GM19035 (cell line): ENCODE results near the gene HSD17B2.
"Not testable (repeated sequence)": the region's sequence is repeated elsewhere in the genome, so short reads cannot be mapped to it uniquely, and the experiment has no call there.

Experiments used
- ATAC-seq: cut with Tn5 transposase; IDR thresholded peaks from one replicate; pipeline ENCODE4 v1.9.1; 2021; ENCODE audit not compliant: unreplicated experiment

The HSD17B2 gene, protein sequence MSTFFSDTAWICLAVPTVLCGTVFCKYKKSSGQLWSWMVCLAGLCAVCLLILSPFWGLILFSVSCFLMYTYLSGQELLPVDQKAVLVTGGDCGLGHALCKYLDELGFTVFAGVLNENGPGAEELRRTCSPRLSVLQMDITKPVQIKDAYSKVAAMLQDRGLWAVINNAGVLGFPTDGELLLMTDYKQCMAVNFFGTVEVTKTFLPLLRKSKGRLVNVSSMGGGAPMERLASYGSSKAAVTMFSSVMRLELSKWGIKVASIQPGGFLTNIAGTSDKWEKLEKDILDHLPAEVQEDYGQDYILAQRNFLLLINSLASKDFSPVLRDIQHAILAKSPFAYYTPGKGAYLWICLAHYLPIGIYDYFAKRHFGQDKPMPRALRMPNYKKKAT

DNA sequence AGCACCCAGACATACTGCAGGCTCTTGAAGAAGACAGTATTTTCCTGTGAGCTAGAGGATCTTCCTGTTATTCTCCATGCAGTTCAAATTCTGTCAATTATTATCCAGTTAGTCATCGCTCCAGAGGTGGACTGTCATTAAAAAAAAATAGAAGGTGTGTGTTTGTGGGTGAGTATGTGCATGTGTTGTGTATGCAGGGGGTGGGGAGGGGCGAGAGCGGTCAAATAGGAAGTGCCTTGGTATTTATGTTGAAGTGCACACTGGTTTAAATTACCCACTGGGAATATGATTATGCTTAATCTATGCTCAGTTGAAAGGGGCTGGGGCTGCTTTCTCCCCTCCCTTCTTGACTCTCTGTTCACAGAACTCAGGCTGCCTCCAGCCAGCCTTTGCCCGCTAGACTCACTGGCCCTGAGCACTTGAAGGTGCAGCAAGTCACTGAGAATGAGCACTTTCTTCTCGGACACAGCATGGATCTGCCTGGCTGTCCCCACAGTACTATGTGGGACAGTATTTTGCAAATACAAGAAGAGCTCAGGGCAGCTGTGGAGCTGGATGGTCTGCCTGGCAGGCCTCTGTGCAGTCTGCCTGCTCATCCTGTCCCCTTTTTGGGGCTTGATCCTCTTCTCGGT, at the start of gene HSD17B2:
Gene HSD17B2 (plus strand): TSS at position 273 of the 632 bp plus-strand sequence. CDS start 172 bp downstream, at position 445.
- no peak for ATAC-seq

DNA sequence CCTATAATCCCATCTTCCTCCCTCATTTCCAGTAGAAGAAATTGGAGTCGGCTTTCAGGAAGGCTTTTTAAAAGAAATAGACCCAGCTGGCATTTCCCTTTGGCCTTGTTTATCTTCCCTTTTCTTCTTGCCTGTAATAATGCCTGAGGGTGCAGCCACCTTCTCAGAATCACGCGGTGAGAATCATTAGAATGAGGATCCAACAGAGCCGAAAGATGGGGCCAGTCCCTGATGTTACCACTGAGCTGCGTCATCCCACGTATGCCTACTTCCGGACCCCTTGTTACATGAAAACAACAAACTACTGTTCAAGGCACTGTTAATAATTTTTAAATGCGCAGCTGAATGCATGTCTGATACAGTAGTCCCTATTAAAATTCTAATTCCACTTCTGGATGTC, 47.9 kb upstream of the HSD17B2 start:
- ATAC-seq: no peak

DNA sequence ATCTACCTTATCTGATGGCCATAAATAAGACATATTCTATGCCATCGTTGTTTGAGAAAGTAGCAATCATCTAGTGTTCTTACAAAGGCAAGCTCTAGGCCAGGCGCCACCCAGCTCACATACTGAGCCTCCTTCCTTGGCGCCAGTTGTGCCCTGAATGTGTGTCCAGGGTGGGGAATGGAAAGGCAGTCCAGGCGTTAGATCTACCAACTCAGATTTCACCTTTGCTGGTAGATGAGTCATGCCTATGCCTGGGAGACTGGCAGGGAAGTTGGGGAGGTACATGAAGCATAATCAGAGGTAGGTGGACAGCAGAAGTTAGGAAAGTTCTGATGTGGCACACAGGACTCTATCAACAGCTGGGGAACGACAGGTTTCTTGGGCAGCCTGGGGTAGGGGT, 47.3 kb upstream of the HSD17B2 start:
- no peak for ATAC-seq

DNA sequence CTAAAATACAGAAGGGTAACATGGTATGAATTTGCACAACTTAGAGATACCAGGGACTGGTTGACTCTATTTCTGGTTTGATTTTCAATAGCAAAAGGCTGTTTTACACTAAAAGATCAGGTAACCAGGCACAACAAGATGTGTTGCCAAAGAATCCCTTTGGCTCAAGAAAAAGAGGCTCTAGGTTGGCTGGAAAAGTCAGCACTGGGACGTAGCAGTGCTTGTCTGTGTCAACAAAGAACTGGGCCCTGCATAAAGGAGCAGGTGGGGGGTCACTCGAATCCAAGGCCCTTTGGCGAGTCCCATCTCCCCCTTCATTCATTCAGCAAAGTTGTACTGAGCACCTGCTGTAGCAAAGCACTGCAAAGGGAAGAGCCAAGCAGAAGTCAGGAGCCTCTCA, 42.2 kb upstream of the HSD17B2 start:
- no peak for ATAC-seq

DNA sequence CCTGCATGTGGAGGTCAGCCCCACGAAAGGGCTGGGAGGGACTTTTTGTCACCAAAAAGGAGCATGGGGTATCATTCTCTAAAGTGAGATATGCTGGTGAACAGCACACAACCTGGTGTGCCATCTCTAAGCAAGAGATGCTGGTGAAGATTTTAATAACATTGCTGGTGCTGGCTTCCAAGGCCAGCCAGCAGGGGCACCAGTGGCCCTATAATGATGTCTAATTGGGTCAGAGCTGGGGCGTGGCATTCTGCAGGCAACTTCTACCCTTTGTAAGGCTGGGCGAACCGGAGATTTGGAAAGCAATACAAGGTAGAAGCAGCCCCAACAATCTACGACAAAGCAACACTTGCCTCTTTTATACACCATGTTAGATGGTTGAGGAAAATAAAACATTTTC, 40.6 kb upstream of the HSD17B2 start:
- ATAC-seq: peak; percentile 52

DNA sequence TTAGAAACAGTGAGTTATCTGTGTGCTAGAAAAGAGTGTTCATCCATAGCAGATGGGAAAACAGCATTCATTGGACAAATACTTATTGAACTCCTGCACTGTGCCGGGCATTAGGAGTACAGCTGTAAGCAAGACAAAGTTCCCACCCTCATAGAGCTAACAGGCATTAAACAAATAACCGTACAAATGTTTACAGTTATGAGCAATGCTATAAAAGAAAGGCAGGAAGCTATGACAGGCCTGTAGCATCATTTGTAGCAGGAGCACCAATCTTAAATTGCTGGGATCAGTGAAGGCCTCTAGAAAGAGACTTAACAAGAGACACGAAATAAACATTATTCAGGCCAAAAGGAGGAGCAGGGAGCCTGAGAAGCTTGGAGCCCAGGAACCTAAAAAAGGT, 39.4 kb upstream of the HSD17B2 start:
- no peak for ATAC-seq

DNA sequence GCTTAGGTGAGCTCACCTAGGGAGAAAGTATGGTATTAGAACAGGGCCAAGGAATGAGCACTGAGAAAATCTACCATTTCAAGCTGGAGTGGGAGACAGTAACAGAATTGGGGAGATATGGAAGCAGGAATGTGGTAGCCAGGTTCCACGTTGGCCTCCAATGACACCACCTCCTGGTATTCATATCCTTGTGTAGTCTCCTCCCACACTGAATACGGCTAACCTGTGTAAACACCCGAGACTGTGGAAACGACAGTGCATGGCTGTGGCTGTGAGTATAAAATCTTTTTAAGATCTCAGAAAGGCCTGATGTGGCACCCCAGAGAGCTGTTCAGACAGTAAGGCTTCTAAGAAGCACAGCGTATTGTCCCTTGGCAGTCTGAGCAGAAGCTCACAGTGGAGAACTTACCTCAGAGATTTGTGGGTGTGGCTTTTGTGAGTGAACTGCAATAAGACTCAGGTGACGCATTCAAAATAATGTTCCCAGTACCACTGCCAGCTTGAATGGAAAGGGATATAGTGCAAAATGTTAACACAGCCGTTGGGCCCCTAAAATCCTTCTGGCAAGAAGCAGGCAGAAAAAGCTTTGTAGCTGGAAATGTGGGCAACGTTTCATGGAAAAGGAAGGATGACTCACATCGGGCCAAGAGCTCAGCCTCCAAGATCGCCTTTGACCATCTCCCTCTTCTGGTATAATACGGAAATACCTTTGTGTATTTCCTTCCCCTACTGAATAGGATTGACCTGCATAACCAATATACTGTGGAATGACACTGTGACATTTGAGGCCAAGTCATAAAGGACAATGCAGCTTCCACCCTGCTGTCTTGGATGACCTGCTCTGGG, 38.2 kb upstream of the HSD17B2 start:
- ATAC-seq: no peak

DNA sequence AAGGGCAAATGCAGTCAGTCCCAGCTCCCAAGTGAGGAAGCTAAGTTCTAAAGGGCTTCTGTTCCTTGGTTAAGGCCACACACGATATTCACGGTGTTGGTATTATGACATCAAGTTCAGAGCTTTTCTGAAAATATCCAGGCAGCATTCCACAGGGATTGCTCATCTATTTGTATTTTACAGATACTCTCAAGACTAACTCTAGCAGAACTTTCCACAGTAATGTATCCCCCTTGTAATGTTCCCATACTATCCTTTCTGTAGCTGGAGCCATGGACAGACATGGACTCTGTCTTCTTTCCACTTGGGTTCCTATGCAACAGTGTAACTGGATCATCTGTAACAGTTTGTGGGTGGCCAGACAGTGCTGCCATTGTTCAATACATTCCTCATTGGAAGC, 37.3 kb upstream of the HSD17B2 start:
- no peak for ATAC-seq

DNA sequence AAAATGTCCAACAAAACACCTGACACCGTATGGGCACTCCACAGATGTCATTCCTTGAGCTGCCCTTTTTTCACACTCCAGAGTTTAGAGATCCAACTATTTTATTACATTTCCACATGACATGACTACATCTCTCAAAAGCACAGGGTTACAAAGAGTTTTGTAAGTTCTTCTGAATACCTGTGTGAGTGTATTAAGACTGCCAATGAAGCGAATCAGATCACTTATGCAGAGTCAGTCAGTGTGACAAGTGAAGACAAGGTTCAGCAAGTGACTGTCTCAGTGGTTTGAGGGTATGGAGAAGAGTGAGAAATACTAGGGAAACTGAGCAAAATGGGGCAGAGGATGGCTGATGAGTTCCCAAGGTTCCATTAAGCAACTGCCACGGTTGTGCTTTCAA, 32.2 kb upstream of the HSD17B2 start:
- no peak for ATAC-seq

DNA sequence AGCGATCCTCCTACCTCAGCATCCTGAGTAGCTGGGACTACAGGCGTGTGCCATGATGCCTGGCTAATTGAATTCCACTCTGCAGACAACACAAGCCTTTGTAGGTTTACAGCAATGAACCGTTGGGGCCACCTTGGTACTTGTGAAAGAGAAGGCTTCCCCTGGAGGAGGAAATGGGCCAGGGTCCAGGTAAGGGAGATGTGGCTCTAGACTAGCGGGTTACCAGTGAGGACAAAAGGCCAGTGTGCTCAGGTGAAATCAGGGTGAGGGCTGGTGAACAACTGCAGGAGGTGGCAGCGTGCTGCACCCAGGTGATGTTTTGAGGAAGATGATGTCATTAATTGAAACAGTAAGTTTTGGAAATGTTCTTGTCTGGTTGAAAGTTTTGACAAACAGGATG, 30.5 kb upstream of the HSD17B2 start:
- no peak for ATAC-seq

DNA sequence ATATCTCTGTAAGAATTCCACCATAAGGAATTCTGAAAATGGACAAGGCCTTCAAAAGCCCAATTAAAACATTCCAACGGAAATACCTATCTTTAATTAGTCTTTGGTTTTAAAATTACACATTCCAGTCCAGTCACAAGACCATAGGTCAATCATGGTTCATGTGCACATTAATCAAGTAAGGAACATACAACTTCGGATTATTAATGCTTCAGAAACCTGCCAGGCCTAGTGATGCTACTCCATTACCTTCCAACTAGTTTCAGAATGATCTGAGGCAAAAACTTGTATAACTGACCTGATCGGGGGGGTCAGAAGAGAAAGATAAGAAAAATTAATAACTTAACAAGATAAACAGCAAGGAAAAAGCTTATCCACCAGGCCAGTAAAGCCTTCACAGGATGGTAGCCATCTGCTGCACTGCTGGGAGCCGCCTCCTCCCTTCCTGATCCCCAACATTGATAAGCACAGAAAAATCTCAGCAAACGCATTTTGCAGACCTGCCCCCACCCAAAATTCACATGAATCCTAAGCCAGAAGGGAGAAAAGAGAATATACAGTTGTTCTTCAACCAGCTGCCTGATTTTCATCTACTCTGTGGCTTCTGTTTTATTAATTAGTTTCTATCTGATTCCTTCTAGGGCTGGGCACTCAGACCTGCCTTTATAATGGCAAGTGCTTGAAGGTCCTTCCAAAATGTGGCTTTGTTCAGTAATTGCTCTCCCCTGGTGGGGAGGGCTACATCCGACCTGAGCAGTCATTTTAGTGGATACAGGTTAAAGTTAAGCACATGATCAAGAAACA, 29.8 kb upstream of the HSD17B2 start:
- ATAC-seq: no peak

DNA sequence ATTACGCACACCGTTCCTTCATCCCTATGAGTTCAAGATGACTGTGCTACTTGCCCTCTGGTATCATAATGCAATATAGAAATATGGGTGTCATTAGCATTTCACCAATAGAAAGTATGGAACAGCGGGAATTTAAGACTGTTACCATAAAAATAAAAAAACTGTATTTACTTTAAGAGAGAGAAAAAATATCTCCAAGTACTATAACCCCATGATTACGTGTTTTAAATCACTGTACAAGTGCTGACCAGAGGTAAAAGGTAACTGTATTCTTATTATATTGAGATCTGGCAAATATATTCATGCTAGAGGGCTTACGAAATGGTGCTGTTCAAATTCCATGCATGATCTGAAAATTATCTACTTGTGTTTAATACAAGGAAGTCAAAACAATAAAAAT, 29.0 kb upstream of the HSD17B2 start:
- no peak for ATAC-seq

DNA sequence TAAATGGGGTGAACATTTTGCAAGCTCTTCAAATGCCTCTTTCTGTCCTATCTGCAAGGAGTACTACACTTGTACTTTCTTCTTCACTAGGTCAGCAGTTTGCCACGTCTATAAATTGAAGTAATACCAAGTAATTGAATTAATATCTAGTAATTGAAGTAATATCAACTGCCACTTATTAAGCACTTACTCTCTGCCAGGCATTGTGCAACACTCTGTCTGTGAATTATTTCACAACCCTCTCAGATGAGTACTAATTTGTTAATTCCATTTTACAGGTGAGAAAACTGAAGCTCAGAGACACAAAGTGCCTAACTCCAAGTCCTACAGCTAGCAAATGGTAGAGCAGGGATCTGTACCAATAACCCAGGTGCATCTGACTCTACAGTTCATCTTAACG, 27.9 kb upstream of the HSD17B2 start:
- no peak for ATAC-seq

DNA sequence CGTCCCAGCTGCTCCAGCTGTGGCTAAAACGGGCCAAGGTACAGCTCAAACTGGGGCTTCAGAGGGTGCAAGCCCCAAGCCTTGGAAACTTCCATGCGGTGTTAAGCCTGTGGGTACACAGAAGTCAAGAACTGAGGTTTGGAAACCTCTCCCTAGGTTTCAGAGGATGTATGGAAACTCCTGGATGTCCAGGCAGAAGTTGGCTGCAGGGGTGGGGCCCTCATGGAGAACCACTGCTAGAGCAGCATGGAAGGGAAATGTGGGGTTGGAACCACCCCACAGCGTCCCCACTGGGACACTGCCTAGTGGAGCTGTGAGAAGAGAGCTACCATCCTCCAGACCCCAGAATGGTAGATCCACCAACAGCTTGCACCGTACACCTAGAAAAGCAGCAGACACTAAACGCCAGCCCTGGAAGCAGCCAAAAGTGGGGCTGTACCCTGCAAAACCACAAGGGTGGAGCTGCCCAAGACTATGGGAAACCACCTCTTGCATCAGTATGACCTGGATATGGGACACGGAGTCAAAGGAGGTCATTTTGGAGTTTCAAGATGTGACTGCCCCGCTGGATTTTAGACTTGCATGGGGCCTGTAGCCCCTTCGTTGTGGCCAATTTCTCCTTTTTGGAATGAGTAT, 26.0 kb upstream of the HSD17B2 start:
- ATAC-seq: no peak

DNA sequence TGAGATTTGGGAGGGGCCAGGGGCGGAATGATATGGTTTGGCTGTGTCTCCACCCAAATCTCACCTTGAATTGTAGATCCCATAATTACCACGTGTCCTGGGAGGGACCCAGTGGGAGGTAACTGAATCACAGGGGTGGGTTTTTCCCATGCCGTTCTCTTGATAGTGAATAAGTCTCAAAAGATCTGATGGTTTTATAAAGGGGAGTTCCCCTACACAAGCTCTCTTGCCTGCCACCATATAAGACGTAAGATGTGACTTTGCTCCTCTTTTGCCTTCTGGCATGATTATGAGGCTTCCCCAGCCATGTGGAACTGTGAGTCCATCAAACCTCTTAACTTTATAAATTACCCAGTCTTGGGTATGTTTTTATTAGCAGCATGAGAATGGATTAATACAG, 25.3 kb upstream of the HSD17B2 start:
- not testable (repeated sequence) for ATAC-seq

DNA sequence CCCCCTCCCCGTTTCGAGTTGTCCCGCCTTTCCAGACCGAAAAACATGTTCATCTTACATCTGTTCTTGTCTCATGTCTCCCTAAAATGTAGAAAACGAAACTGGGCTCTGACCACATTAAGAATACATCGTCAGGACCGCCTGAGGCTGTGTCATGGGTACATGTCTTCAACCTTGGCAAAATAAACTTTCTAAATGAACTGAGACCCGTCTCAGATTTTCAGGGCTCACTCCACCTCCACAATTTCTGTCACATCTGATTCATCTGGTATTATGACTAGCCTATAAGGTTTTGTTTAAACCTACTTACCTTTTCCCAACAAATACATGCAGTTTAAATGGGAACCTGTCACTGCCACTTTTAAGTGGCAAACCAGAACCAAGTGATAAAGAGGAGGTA, 24.4 kb upstream of the HSD17B2 start:
- ATAC-seq: no peak

DNA sequence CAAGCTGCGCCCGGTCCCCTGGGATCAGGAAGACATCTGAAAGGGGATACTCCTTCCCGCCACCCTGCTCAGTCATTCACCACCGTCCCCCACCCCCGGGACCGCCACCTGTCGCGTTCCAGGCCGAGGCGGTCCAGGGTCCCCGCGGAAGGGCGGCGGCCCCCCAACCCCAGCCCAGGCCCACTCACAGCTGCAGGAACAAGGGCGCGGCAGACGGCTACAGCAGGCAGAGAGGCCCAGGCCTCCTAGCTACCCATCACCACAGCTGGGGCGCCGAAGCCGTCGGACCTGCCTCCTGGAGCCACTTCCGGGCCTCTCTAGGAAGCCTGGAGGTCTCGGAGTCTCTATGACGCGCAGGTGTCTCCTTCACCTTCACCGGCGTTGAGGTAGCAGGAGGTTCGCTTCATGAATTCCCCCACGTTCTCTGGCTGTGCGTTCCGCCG, 23.8 kb upstream of the HSD17B2 start, which contains the start of gene SDR42E1:
Gene SDR42E1 (minus strand): TSS at position 272 of the 443 bp plus-strand sequence. CDS start 10,612 bp downstream, outside the sequence.
- peak; percentile 91 for ATAC-seq

DNA sequence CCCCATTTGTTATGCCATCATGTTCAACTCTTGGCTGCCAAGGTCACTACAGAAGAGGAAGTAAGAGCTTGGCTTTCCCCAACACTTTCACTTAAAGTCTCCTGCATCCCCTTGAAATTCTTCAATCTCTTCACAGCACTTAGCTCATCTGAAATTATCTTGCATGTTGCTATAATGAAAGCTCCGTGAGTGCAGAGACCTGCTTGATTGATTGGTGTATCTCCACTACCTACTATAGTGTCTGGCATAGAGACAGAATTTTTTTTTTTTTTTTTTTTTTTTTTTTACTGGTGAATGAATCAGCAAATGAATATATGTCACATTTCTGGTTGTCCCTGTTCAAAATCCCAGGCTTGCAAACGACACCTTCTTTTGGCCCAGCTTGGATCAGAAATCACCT, 21.9 kb upstream of the HSD17B2 start:
- no peak for ATAC-seq

DNA sequence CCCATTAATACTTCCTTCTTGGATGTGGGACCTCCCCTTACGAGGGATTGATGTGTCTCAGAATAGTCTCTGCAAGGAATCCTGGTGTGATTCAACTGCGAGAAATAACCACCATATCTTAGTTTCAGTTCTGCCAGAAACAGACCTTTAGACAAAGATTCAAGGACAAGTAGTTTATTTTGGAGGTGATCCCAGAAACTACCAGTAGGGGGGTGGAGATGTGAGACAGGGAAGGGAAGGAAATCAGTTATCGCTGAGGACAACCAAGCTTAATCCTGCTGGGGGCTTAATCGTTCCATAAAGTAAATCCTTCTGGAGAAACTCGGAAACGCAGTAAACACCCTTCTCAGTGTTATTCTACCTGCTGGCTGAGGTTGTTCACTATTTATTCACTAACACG, 18.8 kb upstream of the HSD17B2 start:
- no peak for ATAC-seq

DNA sequence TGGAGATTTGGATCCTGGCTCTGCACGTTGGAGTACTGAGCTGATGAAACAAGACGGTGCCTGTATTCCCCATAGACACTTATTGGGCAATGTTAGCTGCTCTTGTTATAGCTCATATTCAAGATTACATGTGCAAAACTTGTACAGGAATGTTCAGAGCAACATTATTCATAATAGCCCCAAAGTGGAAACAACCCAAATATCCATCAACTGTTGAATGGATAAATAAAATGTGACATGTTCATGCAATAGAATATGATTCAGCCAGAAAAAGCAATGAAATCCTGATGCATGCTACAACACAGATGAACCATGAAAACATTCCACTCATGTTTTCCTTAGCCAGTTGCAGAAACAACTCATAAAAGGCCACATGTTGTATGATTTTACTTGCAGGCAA, 18.1 kb upstream of the HSD17B2 start:
- ATAC-seq: no peak
